T-helper 1 cell treated with Interleukin-12 subunit alpha and Interleukin-12 subunit beta and Interleukin-4 antibody, amounts not matched to agents 30 μg/mL and 1 μg/mL, for 36 hours (primary cell): Measurements from ENCODE around the gene PARD3B.

Experiments used
- H3K27ac Mint-ChIP-seq: one replicate; pipeline ENCODE4 v1.8.0; 2021; ENCODE audit warnings: mild to moderate bottlenecking, mixed read lengths
- H3K27me3 Mint-ChIP-seq: one replicate; pipeline ENCODE4 v1.8.0; 2021; ENCODE audit warnings: low read depth, mixed read lengths
- H3K36me3 Mint-ChIP-seq: one replicate; pipeline ENCODE4 v1.8.0; 2021; ENCODE audit warnings: low read depth, mixed read lengths
- H3K4me1 Mint-ChIP-seq: one replicate; pipeline ENCODE4 v1.8.0; 2021; ENCODE audit warnings: low read depth, mixed read lengths
- H3K4me3 Mint-ChIP-seq: one replicate; pipeline ENCODE4 v1.8.0; 2021; ENCODE audit warnings: mild to moderate bottlenecking, moderate library complexity, mixed read lengths
- H3K9me3 Mint-ChIP-seq: one replicate; pipeline ENCODE4 v1.8.0; 2021; ENCODE audit warnings: mixed read lengths

Gene PARD3B

DNA sequence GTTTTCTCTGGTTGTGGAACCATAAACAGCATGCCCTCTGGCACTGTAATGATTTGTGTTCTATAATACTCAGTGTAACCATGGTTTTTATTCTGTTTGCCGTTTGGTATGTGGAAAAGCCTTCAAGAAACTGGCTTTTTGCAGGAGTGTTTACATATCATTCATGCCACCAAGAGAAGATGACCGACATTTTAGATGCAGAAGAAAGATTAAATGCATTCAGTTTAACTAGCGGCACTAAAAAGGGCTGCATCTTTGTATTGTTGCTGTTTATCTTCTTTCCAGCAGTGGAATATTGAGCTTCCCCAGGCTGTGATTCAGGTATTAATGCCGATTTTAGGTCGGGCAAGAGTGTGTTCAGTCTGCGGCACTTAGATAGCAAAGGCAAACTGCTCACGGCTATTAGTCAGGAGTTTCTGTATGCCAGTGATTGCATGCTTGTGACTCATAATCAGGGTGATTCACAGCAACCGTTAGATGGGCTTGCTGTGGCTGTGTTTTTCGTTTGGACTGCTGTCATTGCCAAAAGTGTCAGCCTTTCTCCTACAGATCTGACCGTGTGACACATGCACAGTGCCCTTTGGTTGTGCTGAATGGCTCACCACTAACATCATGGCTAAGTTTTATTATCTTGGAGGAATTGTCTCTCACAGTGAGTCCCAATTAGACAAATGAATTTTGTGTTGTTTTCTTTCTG lies 479.7 kb downstream of the PARD3B start:
- Mint-ChIP-seq H3K9me3 (peaks cover 3% of the 10 kb centered on the region), H3K36me3 (peaks cover 9% of the 10 kb centered on the region), H3K4me1 (peaks cover 16% of the 10 kb centered on the region), H3K27ac (no peak overlapping the region), H3K27me3 (no peaks in the 10 kb centered on the region), H3K4me3 (no peak overlapping the region)

DNA sequence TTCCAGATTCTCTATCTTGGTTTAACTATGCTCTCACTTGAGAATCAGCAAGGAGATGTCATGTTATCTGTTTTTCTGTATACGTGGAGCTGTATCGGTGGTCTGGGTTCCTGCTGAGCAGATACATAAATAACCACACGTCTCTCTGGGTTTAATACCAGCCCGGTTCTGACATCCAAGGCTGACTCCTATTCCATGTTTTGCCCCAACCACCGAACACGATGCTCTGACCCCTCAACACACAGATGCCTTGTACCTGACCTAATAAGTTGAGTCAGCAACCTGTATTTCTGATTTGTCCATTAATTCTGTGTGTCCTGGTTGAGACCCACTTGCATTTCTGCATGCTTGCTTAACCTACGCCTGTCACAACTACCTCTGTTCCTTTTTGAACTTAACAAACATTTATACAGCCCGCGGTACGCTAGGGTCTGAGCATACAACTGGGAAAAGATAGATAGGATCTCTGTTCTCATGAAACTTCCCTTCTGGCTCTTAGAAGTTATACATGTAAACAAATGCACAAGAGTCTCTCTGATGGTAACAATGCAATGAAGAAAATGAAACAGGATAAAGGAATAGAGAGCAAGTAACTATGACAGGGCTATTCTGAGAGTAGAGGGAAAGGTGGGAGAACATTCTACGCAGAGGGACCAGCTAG lies 480.4 kb downstream of the PARD3B start:
- Mint-ChIP-seq H3K27me3 (no peaks in the 10 kb centered on the region), H3K4me1 (peaks cover 16% of the 10 kb centered on the region), H3K4me3 (peak overlapping the region; percentile 2), H3K9me3 (no peaks in the 10 kb centered on the region), H3K27ac (peak overlapping the region; percentile 37), H3K36me3 (peaks cover 6% of the 10 kb centered on the region)

DNA sequence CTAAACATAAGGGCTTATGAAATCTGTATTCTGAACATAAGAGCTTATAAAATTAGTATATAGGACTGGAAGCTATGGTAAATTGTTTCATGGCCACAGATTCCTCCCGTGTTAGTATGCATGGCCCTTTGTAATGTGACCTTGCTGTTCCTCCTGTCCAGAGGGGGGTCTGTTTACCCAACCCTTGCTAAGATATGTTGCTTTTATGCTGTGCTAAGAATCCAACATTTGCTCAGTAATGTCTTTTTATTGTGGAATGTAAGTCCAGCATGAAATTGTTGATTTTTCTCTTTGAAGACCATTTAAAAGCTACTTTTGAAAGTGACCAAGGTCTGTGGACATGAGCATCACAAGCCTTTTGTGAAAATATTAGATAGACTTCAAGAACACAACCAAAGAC lies 485.4 kb downstream of the PARD3B start:
- H3K4me1 Mint-ChIP-seq, result peaks cover 20% of the 10 kb centered on the region
- peaks cover 3% of the 10 kb centered on the region for H3K9me3 Mint-ChIP-seq
- no peak overlapping the region for H3K4me3 Mint-ChIP-seq
- H3K27me3 Mint-ChIP-seq, result peaks cover 3% of the 10 kb centered on the region
- no peak overlapping the region for H3K27ac Mint-ChIP-seq
- peaks cover 5% of the 10 kb centered on the region for H3K36me3 Mint-ChIP-seq

DNA sequence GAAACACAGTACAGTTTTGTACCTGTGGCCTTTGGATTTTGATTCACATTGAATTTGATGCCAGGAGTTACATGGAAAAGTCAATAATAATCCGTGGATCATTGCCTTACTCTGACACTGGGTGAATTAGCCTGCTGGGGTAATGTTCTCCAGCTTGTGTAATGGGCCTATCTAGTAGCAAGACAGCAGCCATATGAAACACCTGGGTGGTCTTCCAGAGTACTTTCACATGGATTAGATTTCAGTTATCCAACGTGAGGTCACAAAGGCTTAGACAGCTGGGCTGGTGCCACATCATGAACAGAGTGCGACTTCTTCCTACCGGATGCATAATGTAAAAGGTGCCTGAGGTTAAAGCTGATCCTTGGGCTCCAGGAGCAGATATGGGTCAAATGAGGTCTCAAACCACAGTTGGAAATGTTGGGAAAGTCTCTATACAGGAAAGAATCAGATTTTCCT lies 486.8 kb downstream of the PARD3B start:
- H3K27me3 Mint-ChIP-seq, result peaks cover 3% of the 10 kb centered on the region
- H3K4me3 Mint-ChIP-seq, result no peak overlapping the region
- H3K36me3 Mint-ChIP-seq, result peaks cover 3% of the 10 kb centered on the region
- H3K4me1 Mint-ChIP-seq, result peaks cover 15% of the 10 kb centered on the region
- no peak overlapping the region for H3K27ac Mint-ChIP-seq
- H3K9me3 Mint-ChIP-seq, result peaks cover 3% of the 10 kb centered on the region

DNA sequence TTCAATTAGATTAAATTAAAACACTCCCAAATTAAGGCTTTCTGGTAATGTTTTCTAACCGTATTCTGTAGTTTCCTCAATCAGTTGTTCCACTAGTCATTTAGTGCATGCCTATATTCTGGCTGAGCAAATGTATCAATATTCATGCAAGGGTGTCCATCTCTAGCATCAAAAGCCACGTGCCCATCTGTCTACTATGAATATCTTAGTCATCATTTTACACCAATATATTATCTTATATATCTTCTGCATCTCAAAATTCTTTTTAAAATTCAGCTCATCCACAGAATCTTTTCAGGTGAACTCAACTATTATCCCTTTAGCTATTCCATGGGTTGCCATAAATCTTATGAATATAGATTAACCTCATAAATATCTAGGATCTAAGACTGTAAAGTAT lies 488.2 kb downstream of the PARD3B start:
- Mint-ChIP-seq H3K36me3 (peaks cover 3% of the 10 kb centered on the region), H3K4me3 (no peak overlapping the region), H3K9me3 (peaks cover 3% of the 10 kb centered on the region), H3K27me3 (peaks cover 3% of the 10 kb centered on the region), H3K4me1 (peaks cover 15% of the 10 kb centered on the region), H3K27ac (no peak overlapping the region)

DNA sequence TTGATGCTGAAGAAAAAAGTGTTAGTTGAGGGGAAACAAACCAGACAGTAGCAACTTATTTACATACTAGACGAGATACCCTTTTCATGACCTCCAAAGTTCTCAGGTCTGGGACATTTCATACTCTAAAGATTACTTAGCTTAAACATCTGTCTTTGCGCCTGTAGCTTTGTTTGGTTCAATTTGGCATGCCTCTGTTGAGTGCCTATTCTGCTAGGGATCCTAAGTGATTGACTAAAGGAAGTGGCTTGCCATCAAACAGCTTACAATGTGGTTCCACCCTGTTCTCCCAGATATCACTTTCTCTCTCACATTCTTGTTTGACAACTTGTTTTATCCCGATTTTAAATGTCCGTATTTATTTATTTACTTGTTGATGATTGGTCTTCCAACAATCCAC lies 488.8 kb downstream of the PARD3B start:
- H3K27ac Mint-ChIP-seq, result no peak overlapping the region

DNA sequence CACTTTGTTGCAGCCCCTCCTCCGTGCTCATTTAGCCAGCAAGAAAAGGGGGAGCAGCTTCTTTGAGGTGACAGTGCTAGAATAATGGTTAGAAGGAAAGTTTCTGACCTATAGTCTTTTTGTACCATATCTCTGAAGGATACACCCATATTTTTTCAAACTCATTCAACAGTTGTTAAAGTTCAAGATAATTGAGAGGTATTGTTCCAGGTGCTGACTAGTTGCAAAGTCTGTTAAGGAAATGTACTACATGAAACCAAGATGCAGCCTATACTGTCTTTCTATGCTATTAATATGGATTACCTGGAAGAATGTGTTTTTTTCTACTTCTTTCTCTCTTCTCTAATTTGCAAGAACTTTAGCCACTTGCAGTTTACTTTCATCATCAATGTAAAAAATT lies 495.0 kb downstream of the PARD3B start:
- peaks cover 4% of the 10 kb centered on the region for H3K9me3 Mint-ChIP-seq
- no peak overlapping the region for H3K4me3 Mint-ChIP-seq
- no peaks in the 10 kb centered on the region for H3K4me1 Mint-ChIP-seq
- peaks cover 4% of the 10 kb centered on the region for H3K27me3 Mint-ChIP-seq
- no peak overlapping the region for H3K27ac Mint-ChIP-seq
- peaks cover 3% of the 10 kb centered on the region for H3K36me3 Mint-ChIP-seq

More for the DNA sequence above, 488.8 kb downstream of the PARD3B start:
- H3K9me3 Mint-ChIP-seq, result peaks cover 3% of the 10 kb centered on the region
- peaks cover 3% of the 10 kb centered on the region for H3K27me3 Mint-ChIP-seq
- peaks cover 3% of the 10 kb centered on the region for H3K36me3 Mint-ChIP-seq
- H3K4me3 Mint-ChIP-seq, result peak overlapping the region; percentile 39
- peaks cover 13% of the 10 kb centered on the region for H3K4me1 Mint-ChIP-seq

DNA sequence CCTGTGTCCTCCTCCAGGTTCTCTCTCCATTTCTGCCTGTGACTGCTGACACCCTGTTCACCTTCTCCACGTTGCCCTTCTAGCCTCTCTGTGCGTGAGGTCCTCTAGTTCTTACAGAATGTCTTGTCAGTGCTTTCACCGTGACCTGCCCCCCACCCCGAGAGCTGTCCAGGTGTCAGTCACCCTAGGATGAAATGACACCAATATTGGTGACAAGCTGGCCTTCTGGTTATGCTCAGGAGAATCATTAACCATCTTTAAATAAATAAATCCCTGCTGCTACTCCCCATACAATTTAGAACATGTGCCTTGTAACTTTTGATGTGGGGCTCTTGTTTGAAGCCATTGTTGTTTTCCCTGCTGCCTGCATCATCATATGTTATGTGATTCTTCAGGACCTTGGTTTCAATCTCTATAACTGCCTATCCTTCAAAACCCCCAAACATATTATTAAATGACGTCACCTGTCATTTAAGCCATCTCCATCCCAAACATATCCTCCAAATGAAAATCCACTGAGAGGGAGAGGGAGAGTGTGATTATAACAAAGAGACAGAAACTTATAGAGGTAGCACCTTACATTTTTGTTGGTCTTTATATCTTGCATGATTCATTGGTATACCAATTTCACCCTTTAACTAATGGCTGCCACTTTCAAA lies 496.3 kb downstream of the PARD3B start:
- Mint-ChIP-seq H3K4me3 (no peak overlapping the region), H3K36me3 (peaks cover 3% of the 10 kb centered on the region), H3K27me3 (peaks cover 4% of the 10 kb centered on the region), H3K9me3 (peaks cover 4% of the 10 kb centered on the region), H3K27ac (no peak overlapping the region), H3K4me1 (no peaks in the 10 kb centered on the region)

DNA sequence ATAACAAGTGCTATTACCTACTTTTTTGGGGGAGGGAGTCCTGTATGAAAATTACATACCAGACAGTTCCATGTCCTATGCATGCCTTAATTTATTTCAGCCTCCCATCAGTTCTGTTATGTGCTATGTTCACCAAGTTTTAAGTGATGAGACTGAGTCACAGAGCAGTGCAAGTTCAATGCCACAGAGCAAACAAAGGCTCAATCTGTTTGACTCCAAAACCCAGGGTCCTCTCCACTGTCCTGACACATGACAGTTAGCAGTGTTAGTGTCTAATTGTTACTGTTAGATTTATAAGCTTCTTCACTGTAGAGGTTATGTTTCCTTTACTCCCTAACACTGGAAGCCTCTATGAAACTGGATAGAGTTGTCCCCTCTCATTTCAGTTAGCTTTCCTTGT lies 498.0 kb downstream of the PARD3B start:
- Mint-ChIP-seq H3K4me3 (no peak overlapping the region), H3K27ac (no peak overlapping the region)

DNA sequence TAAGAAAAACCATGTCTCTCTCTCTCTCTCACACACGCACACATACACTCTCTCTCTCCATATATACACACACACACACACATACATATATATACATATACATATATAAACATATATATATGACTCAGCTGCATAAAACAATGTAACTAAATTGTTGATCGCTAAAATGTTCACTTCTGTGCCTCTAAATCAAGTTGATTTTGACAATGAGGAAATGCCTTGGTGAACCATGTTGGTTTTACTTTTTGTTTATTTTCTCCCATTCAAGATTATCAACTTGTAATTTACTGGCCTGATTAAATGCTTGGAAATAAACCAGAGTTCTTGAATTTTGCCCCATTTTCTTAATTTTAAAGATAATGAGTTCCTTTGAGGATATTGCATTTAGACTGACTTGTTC lies 500.4 kb downstream of the PARD3B start:
- Mint-ChIP-seq H3K27me3 (no peaks in the 10 kb centered on the region), H3K36me3 (peaks cover 12% of the 10 kb centered on the region), H3K27ac (no peak overlapping the region), H3K9me3 (peaks cover 34% of the 10 kb centered on the region), H3K4me3 (no peak overlapping the region), H3K4me1 (no peaks in the 10 kb centered on the region)

More for the DNA sequence above, 498.0 kb downstream of the PARD3B start:
- H3K36me3 Mint-ChIP-seq, result peaks cover 5% of the 10 kb centered on the region
- H3K9me3 Mint-ChIP-seq, result peaks cover 18% of the 10 kb centered on the region
- peaks cover 4% of the 10 kb centered on the region for H3K27me3 Mint-ChIP-seq
- no peaks in the 10 kb centered on the region for H3K4me1 Mint-ChIP-seq

DNA sequence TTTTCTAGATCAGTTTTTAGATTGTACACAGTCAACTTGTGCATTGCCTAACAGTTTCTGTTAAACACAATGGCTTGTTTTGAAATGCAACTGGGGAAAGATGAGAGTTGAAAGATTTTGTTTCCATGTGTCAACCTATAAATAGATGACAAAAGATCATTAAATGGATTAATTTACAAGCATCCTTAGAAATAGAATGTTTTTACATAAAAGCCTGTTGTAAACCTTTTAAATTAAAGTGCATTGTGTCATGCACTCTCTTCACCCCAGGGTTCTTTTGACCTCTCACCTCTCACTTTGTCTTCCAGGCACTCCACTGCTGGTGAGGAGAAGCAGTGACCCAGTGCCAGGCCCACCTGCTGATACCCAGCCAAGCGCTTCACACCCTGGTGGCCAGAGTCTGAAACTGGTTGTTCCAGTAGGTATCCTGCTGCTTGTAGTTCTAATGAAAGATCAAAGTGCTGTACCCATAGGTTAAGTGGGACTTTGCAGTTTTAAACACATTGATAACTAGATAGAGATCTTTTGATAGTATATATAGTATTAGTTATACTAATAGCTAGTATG lies 502.1 kb downstream of the PARD3B start:
- peaks cover 14% of the 10 kb centered on the region for H3K36me3 Mint-ChIP-seq
- no peak overlapping the region for H3K27ac Mint-ChIP-seq
- H3K27me3 Mint-ChIP-seq, result no peaks in the 10 kb centered on the region
- no peak overlapping the region for H3K4me3 Mint-ChIP-seq
- H3K4me1 Mint-ChIP-seq, result peaks cover 2% of the 10 kb centered on the region
- peaks cover 34% of the 10 kb centered on the region for H3K9me3 Mint-ChIP-seq

DNA sequence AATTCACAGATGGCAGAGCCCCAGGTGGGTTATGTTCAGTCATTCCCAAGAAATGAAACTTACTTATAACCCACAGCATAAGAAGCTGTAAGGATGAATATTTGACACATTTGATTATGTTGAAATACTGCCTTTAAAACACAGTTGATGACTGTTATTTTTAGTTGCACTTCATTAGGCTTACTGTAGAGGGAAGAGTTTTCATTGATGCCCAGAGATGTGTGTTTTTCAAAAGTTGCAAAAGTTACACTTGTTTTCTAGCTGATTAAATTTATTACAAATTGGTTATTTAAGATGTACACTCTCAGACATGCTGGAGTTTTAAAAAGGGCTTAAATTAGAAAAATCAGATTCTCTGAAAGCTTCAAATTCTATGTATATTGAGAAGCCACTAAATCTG lies 506.1 kb downstream of the PARD3B start:
- H3K27ac Mint-ChIP-seq, result no peak overlapping the region
- peaks cover 10% of the 10 kb centered on the region for H3K36me3 Mint-ChIP-seq

DNA sequence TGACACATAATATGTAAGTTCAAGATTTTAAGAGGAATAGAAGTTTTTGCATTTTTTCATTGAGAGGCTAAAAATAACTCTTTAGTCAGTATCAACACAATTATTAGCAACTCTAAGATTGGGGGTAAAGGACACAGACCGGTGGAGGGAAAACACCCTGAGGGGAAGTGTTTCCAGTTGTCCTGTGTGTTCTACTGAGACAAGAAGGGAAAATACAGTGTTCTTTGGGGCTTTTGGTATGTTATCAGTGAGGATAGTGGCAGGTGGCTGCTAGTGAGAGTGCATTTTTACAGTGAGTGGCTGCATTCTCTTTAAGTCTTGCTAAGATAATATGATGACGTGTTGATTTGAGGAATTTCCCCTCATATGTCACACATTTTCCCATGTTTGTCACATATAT lies 507.5 kb downstream of the PARD3B start:
- Mint-ChIP-seq H3K9me3 (peaks cover 22% of the 10 kb centered on the region), H3K36me3 (peaks cover 10% of the 10 kb centered on the region), H3K4me3 (no peak overlapping the region), H3K27ac (no peak overlapping the region), H3K27me3 (no peaks in the 10 kb centered on the region), H3K4me1 (peaks cover 7% of the 10 kb centered on the region)

More for the DNA sequence above, 506.1 kb downstream of the PARD3B start:
- Mint-ChIP-seq H3K27me3 (no peaks in the 10 kb centered on the region), H3K9me3 (peaks cover 30% of the 10 kb centered on the region), H3K4me1 (peaks cover 7% of the 10 kb centered on the region), H3K4me3 (no peak overlapping the region)

DNA sequence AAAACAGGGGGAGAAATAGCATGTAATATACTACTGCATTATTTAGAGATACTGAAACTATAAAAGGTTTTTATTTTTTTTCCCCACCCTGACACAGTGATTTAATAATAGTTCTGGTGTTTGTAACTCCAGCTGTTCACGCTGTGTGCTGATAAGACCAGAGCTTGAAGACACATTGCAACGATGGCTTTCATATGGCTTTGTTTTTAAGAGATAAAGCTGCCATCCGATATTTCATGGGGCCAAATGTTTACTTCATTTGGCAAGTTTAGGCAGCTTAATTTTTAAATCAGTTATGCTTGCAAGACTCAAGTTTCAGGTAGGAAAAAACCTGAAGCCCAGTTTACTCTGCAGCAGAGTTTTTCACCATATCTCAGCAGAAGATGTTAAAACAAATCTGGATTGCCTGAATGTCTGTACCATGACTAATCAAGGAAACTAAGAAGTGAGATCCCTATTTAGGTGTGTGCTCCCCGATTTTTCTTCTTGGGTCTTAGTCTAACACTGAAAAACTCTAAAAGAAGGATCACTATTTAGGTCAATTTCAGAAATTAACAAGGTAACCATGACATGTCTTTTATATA lies 508.6 kb downstream of the PARD3B start:
- H3K27me3 Mint-ChIP-seq, result no peaks in the 10 kb centered on the region
- peaks cover 17% of the 10 kb centered on the region for H3K36me3 Mint-ChIP-seq
- no peak overlapping the region for H3K4me3 Mint-ChIP-seq
- peaks cover 17% of the 10 kb centered on the region for H3K4me1 Mint-ChIP-seq
- H3K27ac Mint-ChIP-seq, result no peak overlapping the region
- peaks cover 23% of the 10 kb centered on the region for H3K9me3 Mint-ChIP-seq
